SHP77 (cell line): ENCODE results near the gene PRC1.
"Not testable (repeated sequence)": the region's sequence is repeated elsewhere in the genome, so short reads cannot be mapped to it uniquely, and the experiment has no call there.

Experiments
- DNase-seq, 2 experiments: peaks; one replicate each; lab custom pipeline; 2025; lab: John Stamatoyannopoulos, UW

The PRC1 gene, protein sequence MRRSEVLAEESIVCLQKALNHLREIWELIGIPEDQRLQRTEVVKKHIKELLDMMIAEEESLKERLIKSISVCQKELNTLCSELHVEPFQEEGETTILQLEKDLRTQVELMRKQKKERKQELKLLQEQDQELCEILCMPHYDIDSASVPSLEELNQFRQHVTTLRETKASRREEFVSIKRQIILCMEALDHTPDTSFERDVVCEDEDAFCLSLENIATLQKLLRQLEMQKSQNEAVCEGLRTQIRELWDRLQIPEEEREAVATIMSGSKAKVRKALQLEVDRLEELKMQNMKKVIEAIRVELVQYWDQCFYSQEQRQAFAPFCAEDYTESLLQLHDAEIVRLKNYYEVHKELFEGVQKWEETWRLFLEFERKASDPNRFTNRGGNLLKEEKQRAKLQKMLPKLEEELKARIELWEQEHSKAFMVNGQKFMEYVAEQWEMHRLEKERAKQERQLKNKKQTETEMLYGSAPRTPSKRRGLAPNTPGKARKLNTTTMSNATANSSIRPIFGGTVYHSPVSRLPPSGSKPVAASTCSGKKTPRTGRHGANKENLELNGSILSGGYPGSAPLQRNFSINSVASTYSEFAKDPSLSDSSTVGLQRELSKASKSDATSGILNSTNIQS

DNA sequence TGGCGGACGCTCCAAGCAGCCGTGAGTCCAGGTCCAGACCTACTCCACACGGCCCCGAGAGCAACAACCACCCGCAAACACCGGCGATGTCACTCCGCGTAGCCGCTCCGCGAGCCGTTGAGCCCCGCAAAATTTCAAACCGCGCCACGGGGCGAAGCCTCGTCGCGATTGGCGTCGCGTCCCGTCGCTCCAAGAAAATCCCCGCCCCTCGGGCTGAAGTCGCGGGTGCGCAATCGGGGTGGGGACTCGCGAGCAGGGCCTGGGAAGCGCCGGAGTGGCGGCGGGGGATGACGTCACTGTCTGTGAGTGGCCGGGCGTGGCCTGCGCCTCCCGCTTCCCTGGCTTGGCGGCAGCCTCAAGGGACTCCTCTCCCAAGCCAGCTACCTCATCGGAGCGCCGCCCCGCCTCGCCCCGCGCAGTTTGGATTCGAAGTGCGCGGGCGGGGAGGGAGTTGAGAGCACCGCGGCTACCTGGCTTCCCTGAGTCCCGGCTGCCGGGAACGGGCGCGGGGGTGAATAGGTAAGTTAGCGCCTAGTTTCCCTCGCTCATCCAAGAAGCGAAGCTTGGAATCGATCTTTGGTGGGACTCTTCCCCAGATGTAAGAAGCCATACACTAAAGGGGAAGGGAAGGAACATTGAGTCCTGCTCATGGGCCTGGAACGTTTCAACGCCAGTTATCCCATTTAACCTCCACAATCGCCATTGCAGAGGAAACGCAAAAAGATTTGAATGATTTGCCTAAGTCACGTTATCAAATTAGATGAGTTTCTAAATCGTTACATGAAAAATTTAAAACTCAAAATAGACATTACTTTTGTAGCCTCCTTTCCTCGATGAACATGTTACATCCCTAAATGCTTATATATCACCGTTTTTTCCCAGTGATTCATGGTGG is at the start of gene PRC1:
Gene PRC1 (minus strand): TSS at position 119 of the 895 bp plus-strand sequence. CDS start 118 bp downstream, at position 1.
- DNase-seq: peak; percentile 96 to 97

DNA sequence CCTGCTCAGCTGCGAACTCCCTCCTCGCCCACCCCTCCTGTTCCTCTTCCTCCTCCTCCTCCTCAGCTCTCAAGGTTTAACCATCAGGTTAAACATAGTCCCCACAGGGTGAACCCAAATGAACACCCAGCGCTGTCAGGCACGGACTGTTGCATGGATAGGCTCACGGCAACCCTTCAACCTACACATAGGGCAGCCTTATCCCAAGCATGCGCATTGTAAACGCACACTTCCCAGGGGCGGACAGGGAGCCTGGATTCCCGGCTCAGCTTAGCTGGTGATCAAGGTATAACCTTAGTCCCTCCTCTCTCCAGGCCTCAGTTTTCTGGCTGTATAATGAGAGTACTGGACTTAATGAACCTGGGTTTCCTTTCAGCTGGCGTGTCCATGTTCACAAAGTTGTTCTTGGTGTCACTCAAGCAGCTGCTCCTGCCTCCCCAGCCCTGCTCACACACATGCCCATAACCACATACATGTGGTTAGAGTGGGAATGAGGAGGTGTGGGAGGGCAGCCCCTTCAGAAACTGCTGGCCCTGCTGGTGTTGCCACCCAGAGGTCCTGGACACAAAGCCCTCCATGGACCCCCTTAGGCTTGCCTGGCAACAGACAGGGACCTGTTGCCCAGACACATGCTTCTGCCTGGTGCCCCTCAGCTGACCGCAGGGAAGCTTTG is 49.0 kb upstream of the PRC1 start:
- DNase-seq: no peak

DNA sequence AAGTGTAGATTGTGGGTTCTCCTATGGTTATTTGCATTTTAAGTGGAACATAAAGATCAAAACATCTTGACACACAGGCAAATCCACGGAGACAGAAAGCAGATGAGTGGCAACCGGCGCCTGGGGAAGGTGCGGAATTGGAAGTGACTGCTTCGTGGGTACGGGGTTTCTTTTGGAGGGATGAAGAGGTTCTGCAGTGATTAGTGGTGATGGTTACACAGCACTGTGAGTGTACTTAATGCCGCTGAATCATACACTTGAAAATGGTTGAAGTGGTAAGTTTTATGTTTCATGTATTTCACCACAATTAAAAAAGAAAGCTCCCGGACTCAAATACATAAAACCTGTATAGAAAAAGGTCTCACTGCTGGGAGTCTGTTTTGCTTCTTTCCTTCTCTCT is 46.5 kb upstream of the PRC1 start:
- DNase-seq: no peak

DNA sequence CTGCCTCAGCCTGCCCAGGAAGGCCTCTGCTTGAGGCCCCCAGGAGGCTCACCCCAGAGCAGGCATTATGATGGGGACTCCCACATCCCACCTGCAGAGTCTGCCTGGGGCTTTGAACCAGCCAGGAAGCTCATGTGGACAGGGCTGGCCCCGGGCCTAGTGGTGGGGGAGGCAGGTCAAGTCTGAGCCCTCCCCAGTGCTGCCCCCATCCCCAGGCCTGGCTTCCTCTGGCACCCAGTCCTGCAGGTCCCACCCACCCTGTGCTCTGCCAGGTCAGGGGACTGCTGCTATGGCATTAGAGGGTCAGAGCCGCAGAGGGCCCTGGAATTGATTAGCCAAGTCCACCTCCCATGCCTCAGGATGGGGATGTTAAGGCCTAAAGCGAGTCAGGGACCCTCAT is 45.7 kb upstream of the PRC1 start:
- DNase-seq: no peak

DNA sequence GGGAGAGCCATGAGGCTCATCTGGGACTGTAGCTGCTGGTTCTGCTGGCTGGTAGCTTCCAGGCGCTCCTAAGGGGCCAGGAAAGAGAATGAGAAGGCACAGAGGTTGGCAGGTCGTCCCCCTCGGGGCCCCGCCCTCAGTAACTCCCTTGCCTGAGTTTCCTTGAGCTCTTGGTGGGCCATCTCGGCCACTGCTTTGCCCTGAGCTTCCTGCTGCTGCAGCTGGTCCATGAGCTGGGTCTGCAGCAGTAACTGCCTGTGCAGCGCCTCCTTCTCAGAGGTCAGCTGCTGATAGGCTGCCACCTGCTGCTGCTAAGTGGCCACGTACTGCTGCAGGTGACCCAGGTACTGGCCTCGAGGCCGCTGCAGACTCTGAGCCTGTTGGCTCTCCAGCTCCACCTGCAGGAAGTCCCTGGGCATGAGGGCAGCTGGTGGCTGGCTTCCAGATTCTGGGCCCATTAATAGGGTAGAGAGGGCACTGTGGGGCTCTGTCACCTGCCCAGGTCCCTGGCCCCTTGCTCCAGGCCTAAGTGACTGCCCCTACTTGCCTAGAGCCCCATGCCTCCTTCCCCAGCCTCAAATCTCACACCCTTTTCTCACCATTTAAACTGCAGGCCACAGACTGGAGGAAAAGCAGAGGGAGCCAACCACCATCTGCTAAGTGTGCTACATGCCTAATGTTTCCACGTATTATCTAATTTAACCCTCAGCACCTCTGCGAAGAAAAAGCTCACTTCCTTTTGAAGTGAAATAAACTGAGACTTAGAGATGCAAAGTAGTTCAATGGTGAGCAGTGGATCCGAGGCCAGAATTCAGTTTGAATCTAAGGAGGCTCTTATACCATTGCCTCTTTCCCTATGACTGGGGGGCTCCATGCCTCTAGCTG is 38.8 kb upstream of the PRC1 start:
- DNase-seq: peak; percentile 54 to 79

DNA sequence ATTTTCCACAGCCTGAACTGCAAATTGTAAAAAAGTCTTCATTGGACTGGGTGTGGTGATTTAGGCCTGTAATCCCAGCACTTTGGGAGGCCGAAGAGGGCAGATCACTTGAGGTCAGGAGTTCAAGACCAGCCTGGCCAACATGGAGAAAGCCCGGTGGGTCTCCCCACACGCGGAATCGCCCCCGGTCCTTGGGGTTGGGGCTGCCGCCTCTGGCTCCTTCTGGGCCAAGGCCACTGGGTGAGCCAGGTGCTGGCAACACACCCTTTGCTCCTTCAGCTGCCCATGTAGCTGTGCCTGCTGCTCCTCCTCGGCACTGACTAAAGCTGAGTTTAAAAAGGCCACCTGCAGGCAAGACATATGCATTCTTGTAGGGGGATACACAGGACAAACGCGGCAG is 37.5 kb upstream of the PRC1 start:
- no peak for DNase-seq

DNA sequence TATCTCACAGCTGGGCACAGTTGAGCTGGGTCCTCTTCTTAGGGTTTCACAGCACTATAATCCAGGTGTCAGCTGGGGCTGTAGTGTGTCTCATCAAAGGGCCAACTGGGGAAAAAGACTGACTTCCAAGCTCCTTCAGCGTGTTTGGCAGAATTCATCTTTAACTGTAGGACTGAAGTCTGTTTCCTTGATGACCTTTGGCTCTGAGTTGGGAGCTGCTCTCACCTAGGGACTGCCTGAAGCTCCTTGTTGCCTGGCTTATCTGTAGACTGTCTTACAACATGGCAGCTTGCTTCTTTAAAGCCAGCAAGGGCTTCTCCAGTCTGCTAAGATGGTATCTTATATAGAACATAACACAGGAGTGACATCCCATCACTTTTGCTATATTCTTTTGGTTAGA is 33.3 kb upstream of the PRC1 start:
- no peak for DNase-seq

DNA sequence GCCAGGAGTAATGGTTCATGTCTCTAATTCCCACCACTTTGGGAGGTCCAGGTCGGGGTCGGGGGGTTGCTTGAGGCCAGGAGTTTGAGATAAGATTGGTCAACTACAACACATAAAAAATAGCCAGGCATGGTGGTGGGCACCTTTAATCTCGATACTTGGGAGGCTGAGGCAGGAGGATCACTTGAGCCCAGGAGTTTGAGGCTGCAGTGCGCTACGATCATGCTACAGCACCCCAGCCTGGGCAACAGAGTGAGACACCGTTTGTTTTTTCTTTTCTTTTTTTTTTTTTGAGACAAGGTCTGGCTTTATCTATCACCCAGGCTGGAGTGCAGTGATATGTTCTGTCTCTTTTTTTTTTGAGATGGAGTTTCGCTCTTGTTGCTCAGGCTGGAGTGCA is 29.4 kb upstream of the PRC1 start:
- DNase-seq: no peak

DNA sequence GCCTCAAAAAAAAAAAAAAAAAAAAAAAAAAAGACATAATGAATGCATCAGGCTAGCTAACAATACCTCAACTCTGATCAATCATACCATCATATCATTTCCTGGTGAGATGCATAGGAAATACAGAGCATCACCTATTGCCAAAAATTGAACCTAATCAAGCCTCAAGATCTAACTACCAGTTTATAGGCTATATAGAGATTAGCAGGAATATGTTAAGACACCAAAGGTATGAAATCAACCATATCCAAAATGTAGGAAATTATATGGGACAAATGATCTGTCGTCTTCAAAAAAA is 28.4 kb upstream of the PRC1 start:
- no peak for DNase-seq

DNA sequence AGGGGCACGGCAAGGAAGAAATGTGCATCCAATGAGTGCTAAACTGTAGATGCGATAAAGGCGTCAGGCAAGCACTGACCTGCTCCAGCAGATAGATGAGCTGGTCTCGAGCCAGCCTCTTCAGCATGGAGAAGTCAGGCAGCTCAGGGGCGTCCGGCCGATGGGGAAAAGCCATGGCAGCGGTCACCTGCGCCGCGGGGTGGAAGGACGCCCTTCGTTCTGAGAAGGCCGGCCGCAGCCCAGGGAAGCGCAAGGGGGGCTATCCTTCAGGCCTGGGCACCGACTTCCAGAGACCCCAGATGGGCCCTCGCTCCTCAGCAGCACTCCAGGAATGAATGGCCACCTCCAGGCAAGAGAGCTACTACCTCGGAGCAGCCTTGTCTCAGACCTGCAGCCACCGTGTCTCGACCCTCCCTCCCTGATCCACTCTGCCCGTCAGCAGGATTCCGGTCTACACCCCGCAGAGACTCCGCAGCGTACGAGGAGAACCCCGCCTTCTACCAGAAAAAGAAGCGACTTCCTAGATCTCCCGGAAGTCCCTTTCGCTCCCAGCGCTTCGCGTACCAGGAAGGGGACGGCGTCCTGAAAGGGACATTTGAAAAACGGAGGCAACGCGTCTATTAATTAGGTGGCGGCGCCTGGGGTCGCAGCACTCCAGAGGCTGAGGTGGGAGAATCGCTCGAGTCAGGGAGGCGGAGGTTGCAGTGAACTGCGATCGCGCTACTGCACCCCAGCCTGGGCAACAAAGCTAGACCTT is 27.9 kb upstream of the PRC1 start, which contains the start of gene VPS33B:
Gene VPS33B (minus strand): TSS at position 520 of the 757 bp plus-strand sequence. CDS start 345 bp downstream, at position 175.
- peak; percentile 87 to 89 for DNase-seq

DNA sequence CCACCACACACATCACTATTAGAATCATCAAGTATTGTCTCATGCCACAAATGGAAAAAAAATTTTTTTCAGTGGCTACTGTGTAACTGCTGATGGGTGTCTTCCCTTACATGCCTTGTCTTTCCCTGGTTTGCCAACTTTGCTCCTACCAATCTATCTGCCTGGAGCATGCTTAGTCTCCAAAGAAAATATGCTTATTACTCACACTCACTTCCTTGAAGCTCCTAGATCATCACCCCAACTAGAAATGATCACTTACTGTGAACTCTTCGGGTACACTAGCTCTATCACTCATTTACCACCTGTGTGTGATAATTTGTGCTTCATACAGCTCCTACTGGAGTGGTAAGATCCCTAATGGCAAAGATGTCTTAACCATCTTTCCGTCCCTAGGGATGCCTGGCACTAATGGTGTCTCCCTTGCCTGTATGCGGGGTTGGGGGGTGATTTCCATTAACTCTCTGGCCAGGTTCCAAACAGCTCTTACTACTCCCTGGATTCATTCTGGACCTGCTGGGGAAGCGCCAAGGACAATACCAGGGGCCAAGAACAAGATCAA is 27.3 kb upstream of the PRC1 start:
- DNase-seq: no peak

DNA sequence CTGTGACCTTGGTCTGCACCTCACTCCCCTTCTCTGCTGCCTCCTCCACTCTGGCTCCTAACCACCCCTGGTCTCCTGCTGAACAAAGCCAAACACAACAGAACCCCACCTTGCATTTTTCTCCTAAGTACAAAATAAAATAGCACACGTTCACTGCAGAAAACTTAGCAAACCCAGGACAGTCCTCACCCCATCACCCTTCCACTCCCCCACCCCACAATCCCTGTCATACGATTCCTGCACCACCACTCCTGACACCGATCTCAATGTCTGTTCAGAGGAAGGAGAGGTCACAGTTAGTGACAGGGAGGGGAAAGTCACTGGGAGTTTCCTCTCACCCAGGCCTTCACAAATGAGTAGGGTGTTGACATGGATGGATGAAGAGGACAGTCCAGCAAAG is 23.8 kb upstream of the PRC1 start:
- no peak for DNase-seq

DNA sequence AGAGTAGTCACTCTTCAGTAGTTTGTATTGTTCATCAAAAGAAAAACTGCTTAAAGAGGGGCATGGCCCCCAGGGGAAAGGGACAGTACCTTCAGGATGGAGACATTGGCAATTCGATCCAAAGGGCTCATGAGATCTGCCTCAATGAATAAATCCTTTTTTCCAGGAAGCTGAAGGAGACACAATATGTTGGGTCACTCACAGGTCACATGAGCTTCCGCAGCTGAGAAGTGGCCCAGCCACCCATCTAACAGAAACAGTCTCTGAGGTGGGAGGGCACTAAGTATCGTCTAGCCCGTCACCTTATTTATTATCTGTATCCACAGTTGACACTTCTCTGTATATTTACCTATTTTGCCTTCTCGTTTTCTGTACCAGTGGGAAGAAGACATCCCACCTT is 23.4 kb upstream of the PRC1 start:
- no peak for DNase-seq

DNA sequence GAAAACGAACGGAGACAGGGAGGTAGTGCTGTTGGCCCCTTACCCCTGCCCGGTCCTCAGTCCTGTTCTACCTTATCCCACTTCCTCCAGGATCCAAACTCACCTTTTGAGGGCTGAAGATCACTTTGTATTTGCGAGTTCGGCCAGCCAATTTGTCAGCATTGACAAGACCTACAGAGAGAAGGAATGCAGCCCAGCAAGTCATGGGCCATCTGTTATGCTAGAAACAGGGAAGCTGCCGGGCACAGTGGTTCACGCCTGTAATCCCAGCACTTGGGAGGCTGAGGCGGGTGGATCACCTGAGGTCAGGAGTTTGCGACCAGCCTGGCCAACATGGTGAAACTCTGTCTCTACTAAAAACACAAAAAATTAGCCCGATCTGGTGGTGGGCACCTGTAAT is 19.4 kb upstream of the PRC1 start:
- DNase-seq: not testable (repeated sequence)

DNA sequence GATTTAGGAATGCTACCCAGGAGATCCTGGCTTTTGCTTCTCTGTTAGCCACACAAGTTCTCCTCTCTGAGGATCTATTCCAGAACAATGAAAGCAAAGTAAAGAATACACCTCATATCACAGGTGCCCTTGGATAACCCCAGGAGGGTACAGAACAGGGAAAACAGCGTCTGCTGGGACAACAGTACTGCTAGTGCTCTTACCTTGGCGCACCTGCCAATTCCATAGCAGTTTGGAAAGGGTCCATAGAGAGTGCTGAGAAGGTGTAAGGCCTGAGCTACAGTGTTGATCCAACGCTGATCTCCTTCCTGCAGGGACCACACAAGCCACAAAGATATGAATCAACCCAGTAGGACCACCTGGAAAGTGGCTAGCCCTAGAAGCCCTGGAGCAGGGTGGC is 12.9 kb upstream of the PRC1 start:
- no peak for DNase-seq

DNA sequence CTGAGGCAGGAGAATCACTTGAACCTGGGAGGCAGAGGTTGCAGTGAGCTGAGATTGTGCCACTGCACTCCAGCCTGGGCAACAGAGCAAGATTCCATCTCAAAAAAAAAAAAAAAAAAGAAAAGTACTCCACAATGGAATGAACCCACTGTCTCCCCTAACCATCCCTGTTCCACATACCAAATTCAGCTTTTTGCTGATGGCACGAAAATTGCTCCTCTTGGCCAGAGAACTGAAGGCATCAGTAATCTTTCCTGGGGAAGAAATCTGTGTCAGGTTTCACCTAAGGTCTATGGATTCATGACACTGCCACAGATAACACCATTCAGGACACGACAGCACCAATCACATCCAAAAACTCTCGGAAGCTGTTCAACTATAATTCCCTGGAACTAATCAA is 6.9 kb upstream of the PRC1 start:
- no peak for DNase-seq

DNA sequence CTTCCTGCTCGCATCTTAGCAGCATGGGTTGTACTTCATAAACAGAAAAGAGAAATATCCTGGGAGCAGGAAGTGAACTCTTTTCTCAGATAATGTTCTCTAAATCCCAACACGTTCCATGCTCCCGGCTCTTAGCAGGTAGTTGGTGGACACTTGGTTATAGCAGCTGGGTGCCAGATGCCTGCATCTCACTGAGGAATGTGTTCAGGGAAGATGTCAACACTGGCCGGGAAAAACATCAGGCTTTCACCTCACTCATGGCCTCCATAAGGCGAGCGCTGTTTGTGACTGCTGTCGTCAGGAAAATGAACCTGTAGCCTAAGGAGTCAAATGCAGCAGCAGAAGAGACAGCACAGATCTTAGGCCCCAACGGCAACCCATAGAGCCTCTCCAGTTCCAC is 4.4 kb upstream of the PRC1 start:
- DNase-seq: no peak

DNA sequence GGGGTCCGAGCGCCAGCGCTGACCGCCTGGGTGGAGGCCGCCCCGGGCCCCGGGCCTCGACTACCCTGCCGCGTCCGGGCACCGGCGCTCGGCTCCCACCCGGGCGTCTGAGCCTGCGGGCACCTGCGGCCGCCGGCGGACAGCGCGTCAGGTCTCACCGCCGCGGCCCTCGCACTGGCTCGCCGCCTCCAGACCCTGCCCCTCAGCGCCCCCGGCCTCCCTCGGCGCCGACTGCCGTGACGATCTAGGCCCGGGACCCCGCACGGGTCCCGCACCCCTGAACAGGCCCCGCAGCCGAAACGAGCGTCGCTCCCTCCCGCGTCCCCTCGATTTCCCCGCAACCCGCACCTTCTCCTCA is 297 bp downstream of the PRC1 start:
- DNase-seq: no peak

DNA sequence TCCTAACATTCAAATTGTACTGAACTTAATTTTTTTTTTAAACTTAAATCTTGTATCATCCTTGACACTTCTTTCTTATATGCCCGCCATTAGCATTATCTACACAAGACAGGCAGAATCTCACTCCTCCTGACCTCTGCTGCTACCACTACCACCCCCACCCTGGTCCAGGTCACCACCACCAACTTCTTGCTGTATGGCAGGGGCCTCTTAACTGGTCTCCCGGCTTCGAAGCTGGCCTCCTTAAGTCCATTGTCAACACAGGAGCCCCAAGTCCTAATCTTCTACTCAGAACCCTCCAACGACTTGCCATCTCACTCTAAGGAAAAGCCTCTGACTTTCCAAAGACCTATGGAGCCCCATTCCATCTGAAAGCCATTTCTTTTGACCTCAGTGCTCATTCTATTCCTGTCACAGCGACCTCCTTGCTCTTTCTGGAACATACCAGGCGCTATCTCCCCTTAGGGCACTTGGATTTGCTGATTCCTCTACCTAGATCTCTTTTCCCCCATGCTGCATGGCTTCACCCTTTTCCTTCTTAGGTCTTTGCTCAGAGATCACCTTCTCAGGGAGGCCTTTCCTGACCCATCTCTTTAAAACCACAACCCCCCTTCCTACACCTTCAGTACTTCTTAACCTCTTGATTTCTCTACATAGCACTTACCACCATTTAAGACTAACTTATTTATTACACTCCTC is 2.6 kb downstream of the PRC1 start:
- no peak for DNase-seq

DNA sequence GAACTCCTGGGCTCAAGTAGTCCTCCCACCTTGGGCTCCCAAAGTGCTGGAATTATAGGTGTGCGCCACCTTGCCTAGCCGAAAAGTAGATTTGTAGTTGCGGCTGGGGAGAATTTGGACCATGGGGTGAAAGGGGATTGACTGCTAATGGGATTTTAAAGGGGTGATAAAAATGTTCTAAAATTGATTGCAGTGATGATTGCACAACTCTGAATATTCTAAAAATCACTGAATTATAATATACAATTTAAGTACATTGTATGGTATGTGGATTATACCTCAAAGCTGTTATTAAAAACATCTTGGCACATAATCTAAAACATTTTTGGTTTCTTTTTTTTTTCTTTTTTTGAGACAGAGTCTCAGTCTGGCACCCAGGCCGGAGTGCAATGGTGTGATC is 3.9 kb downstream of the PRC1 start:
- no peak for DNase-seq
